HG03520 (cell line): Measurements from ENCODE around the gene C3orf20.

Experiments
- ATAC-seq: cut with Tn5 transposase; IDR thresholded peaks from one replicate; pipeline ENCODE4 v1.9.1; 2021; ENCODE audit warnings: mild to moderate bottlenecking, moderate library complexity; ENCODE audit not compliant: unreplicated experiment

The C3orf20 gene

DNA sequence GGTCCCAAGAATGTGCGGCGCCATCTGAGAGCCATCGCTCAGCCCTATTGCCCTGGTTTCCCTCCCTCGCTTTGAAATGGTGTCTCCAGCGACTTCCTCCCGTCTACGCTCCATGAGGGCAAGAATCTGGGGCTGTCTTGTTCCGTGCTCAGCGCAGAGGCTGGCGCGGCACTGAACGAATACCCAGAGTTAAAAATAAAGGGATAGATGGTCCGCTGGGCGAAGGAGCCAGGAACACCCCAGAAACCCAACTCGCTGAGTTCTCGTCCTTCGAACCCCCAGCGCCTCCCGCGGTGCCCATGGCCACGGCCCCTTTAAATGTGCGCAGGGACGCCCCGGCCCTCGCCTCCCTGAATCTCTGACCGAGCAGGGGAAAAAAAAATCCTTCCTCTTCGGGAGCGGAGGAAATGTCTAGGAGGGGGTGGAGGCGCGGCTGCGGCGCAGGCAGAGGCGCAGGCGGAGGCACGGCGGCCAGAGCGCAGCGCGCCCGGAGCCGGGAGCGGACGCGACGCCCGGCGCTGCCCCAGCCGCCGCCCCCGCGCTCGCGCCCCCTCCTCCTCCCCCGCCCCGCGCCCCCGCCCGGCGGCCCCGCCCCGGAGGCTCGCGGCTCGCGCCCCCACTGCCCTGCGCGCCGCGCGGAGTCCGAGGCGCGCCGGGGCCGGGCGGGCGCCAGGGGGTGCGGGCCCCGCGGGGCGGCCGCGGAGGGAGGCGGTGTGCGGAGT is 135.3 kb downstream of the C3orf20 start:
- ATAC-seq: no peak

DNA sequence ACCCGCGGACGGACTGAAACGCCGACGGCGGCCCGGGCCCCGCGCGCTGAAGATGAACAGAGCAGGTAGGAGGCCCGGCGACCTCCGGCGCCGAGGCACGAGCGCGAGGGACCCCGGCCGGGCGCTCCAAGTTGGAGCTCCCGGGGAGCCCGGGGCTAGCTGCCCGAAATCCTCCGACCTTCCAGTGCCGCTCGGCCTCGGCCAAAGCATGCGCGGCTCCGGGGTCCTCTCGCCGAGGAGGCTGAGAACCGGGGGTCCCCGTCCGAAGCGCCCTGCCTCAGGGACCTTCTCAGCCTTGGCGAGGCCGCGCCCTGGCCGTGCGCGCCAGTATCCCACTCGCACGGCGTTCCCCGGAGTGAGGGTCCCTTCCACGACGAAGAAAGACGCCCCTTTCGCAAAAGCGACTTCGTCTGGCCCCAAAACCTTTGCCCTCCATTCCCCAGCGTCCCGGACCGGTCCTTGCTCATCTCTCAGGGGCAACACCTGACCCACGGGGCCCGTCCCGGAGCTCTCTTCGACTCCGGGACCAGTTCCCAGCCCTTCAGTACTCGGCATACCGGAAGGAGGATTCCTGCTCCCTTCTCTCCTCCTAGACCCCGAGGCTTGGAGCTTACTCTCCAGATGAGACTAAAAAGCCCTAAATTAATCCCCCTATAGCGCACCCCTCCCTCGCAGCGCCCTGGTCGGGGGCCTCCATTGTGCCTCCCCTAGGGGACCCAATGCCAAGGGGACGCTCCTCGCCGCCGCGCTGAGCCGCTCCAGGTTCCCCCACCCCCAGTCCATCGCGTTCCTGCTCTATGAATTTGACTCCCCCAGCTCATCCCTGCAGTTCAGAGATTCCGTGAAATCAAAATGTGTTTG is 136.1 kb downstream of the C3orf20 start:
- ATAC-seq: no peak

DNA sequence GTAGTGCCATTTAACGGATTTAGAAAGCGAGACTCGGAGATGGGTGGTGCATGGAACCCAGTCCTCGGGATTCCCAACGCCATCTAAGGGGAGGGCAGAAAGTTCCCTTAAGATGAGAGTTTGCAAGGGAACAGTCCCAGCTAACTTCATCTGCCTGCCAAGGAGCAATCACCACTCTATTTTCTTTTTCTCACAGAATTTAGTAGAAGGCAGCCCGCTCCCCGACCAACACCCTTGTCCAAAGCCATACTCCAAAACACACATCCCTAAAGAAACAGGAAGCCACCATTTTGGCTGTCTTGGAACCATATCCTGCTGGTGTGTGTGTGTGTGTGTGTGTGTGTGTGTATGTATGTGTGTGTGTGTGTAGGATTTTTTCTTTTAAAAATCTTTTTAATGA is 136.7 kb downstream of the C3orf20 start:
- ATAC-seq: no peak

DNA sequence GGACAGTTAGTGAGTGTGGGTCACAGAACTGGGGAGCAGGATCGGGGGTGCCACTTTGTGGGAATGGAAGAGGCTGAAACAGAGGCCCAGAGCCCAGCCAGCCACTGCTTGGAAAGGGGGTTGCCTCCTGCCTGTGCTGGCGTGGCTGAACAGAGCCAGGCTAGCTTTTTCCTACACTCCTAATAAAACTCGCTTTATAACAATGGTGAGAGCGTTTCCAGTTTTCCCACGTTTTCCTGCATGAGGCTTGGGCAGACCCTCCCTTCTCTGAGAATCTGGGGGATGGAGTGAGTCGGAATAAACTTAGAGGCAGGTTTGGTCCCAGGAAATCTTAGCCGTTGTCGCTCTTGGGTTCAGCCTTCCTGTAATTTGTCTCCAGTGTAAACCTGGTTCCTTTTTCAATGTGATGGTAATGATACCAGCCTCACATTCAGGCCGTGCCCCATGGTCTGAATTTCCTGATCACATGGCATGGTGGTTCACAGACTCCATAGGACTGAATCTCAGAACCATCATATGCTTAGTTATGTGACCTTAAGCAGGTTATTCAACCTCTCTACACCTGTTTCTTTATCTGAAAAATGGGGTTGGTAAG is 137.4 kb downstream of the C3orf20 start:
- no peak for ATAC-seq

GRCh38 chr3:14814411-14814871 is 139.5 kb downstream of the C3orf20 start:
- ATAC-seq: no peak

DNA sequence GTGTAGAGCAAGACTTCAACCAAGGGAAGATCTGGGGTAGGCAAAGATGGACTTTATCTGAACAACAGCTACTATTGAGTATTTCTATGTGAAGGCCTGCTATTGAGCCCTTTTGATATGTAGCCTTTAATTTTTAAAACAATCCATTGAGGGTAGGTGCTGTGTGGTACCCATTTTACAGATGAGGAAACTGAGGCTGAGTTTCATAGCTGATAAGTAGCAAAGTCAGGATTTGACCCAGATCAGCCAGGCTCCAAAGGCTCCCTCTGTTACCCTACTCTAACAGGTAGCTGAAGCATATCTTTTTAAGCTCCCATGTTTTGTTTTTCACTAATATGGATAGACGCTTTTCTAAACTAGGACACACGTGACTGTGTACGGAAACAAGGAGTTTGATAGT is 141.4 kb downstream of the C3orf20 start:
- no peak for ATAC-seq

GRCh38 chr3:14818804-14819500 is 144.0 kb downstream of the C3orf20 start, which contains the start of gene FGD5:
Gene FGD5, plus strand, starts transcription at chr3:14818962. Its CDS starts 110 bp downstream, at chr3:14819072.
- ATAC-seq: no peak

- ATAC-seq: no peak
Observed at GRCh38 chr3:14819671-14820070, 144.7 kb downstream of the C3orf20 start.

- no peak for ATAC-seq
Observed at GRCh38 chr3:14820156-14820555, 145.2 kb downstream of the C3orf20 start.

DNA sequence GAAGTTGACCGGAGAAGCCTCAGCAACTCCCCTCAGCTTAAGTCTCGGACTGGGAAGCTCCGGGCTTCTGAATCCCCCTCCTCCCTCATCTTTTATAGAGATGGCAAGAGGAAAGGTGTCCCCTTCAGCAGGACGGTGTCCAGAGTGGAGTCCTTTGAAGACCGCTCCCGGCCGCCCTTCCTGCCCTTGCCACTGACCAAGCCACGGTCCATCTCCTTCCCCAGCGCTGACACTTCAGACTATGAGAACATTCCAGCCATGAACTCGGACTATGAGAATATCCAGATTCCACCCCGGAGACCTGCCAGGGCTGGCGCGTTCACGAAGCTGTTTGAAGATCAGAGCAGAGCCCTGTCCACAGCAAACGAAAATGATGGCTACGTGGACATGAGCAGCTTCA is 146.2 kb downstream of the C3orf20 start:
- no peak for ATAC-seq

- ATAC-seq: no peak
Observed at GRCh38 chr3:14822134-14822533, 147.2 kb downstream of the C3orf20 start.
